H1 (cell line): Measurements from ENCODE around the gene BTNL3. TPM values are rescaled to one million over a fixed set of nuclear protein-coding genes. Genes with fewer than 3 reads are reported as not detected.

Experiments
- EP300 ChIP-seq, 2 experiments: IDR thresholded peaks; 1 replicate in 1 of 2; 2 replicates in 1 of 2; pipeline ENCODE4 v1.6.1; 2011 to 2012; ENCODE audit warnings: low read depth in 2 of 2, low read length in 2 of 2, mild to moderate bottlenecking in 2 of 2, borderline replicate concordance in 1 of 2, inconsistent platforms in 1 of 2, moderate library complexity in 1 of 2
- HDAC6 ChIP-seq: IDR thresholded peaks from one replicate; pipeline ENCODE4 v1.7.1; 2012; ENCODE audit warnings: low read depth, mild to moderate bottlenecking, inconsistent platforms, low read length, moderate library complexity
- JUN ChIP-seq: IDR thresholded peaks from 2 replicates; pipeline ENCODE4 v1.6.1; 2011; ENCODE audit warnings: low read depth, mild to moderate bottlenecking, improper control_type of control experiment, low read length
- KDM1A ChIP-seq: fragments of 200-600, 300-600 bp; sonication (generic); IDR thresholded peaks from 2 replicates; pipeline ENCODE4 v1.7.1; 2016; ENCODE audit warnings: mild to moderate bottlenecking, low read length, borderline replicate concordance
- KDM4A ChIP-seq: IDR thresholded peaks from one replicate; pipeline ENCODE4 v1.7.1; 2012; ENCODE audit warnings: low read depth, mild to moderate bottlenecking, moderate library complexity, low read length, inconsistent platforms; ENCODE audit not compliant: severe bottlenecking
- PHF8 ChIP-seq: fragments of 200-600 bp; sonication (generic); conservative IDR thresholded peaks from 2 replicates; pipeline ENCODE4 v1.7.1; 2012; ENCODE audit warnings: low read depth, mild to moderate bottlenecking, inconsistent platforms, low read length, moderate library complexity
- POLR2A ChIP-seq, 2 experiments: IDR thresholded peaks; 1 replicate in 1 of 2; 2 replicates in 1 of 2; pipeline ENCODE4 v1.6.1; 2011; ENCODE audit warnings: low read depth in 2 of 2, low read length in 2 of 2, mild to moderate bottlenecking in 2 of 2; ENCODE audit errors: control extremely low read depth in 1 of 2
- POLR2AphosphoS5 ChIP-seq: IDR thresholded peaks from 2 replicates; pipeline ENCODE4 v1.6.1; 2011; ENCODE audit warnings: low read depth, low read length
- RFX5 ChIP-seq: IDR thresholded peaks from 2 replicates; pipeline ENCODE4 v1.6.1; 2011; ENCODE audit warnings: low read depth, low read length, improper control_type of control experiment, borderline replicate concordance
- RXRA ChIP-seq: IDR thresholded peaks from 2 replicates; pipeline ENCODE4 v1.6.1; 2011; ENCODE audit warnings: low read depth, mild to moderate bottlenecking, low read length, moderate library complexity; ENCODE audit not compliant: insufficient read depth
- SP1 ChIP-seq: IDR thresholded peaks from 2 replicates; pipeline ENCODE4 v1.6.1; 2011; ENCODE audit warnings: low read depth, low read length
- TEAD4 ChIP-seq: IDR thresholded peaks from 2 replicates; pipeline ENCODE4 v1.6.1; 2012; ENCODE audit warnings: low read depth, low read length, inconsistent platforms, mixed read lengths
- polyA plus RNA-seq, 7 experiments: library from polyadenylated mRNA; depleted of rRNA in 3 of 7; stranded (reverse) in 5 of 7; unstranded in 2 of 7; fragments of >200 nt in 5 of 7; fragments of 200-250 nt in 2 of 7; gene quantifications; 1 replicate in 5 of 7; 2 replicates in 1 of 7; 4 replicates in 1 of 7; pipeline versions ENCODE4 v1.2.1 to v1.2.3, GENCODE V29; 2011 to 2013; ENCODE audit warnings: missing spikeins in 2 of 7, mixed read lengths in 2 of 7
- total RNA-seq: library from RNA; stranded (reverse); fragmentation: NEBNext Ultra II Directional; extraction: Animal tissue kit (Norgen Biotek cat#: 25700); gene quantifications from 2 replicates; pipeline ENCODE4 v1.2.1, GENCODE V29; 2021
- TF ChIP-seq, protein P1 (sequence below): fragments of 300-600 bp; sonication (generic); IDR thresholded peaks from 2 replicates; pipeline ENCODE4 v1.7.1; 2012; ENCODE audit warnings: low read length, moderate library complexity, mild to moderate bottlenecking, inconsistent platforms; ENCODE audit not compliant: insufficient replicate concordance

Gene BTNL3
- total and polyA plus RNA-seq, 2 of the 8 experiments (the other 6 are each of a cell fraction or from before 2014, with no cell fraction given) = not detected

DNA sequence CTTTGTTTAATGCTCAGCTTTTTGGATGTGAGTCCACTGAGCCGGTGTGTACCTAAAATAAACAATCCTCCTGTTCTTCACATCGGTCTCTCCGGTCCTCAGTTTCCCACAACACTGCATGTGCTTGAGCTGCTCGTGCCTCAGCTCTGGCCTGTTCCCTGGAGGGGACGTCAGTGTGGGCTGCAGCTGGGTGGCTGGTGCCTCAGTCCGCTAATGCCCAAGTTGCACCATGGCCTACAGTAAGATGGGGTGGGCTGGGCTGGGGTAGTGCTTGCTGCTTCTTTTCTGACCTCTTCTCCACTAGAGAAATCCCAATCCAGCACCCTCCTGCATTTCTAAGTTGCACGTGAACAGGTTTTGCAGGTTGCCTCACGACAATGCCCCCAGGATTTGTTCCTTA, 50.8 kb downstream of the BTNL3 start (continued):
- TF ChIP-seq, protein P1, sequence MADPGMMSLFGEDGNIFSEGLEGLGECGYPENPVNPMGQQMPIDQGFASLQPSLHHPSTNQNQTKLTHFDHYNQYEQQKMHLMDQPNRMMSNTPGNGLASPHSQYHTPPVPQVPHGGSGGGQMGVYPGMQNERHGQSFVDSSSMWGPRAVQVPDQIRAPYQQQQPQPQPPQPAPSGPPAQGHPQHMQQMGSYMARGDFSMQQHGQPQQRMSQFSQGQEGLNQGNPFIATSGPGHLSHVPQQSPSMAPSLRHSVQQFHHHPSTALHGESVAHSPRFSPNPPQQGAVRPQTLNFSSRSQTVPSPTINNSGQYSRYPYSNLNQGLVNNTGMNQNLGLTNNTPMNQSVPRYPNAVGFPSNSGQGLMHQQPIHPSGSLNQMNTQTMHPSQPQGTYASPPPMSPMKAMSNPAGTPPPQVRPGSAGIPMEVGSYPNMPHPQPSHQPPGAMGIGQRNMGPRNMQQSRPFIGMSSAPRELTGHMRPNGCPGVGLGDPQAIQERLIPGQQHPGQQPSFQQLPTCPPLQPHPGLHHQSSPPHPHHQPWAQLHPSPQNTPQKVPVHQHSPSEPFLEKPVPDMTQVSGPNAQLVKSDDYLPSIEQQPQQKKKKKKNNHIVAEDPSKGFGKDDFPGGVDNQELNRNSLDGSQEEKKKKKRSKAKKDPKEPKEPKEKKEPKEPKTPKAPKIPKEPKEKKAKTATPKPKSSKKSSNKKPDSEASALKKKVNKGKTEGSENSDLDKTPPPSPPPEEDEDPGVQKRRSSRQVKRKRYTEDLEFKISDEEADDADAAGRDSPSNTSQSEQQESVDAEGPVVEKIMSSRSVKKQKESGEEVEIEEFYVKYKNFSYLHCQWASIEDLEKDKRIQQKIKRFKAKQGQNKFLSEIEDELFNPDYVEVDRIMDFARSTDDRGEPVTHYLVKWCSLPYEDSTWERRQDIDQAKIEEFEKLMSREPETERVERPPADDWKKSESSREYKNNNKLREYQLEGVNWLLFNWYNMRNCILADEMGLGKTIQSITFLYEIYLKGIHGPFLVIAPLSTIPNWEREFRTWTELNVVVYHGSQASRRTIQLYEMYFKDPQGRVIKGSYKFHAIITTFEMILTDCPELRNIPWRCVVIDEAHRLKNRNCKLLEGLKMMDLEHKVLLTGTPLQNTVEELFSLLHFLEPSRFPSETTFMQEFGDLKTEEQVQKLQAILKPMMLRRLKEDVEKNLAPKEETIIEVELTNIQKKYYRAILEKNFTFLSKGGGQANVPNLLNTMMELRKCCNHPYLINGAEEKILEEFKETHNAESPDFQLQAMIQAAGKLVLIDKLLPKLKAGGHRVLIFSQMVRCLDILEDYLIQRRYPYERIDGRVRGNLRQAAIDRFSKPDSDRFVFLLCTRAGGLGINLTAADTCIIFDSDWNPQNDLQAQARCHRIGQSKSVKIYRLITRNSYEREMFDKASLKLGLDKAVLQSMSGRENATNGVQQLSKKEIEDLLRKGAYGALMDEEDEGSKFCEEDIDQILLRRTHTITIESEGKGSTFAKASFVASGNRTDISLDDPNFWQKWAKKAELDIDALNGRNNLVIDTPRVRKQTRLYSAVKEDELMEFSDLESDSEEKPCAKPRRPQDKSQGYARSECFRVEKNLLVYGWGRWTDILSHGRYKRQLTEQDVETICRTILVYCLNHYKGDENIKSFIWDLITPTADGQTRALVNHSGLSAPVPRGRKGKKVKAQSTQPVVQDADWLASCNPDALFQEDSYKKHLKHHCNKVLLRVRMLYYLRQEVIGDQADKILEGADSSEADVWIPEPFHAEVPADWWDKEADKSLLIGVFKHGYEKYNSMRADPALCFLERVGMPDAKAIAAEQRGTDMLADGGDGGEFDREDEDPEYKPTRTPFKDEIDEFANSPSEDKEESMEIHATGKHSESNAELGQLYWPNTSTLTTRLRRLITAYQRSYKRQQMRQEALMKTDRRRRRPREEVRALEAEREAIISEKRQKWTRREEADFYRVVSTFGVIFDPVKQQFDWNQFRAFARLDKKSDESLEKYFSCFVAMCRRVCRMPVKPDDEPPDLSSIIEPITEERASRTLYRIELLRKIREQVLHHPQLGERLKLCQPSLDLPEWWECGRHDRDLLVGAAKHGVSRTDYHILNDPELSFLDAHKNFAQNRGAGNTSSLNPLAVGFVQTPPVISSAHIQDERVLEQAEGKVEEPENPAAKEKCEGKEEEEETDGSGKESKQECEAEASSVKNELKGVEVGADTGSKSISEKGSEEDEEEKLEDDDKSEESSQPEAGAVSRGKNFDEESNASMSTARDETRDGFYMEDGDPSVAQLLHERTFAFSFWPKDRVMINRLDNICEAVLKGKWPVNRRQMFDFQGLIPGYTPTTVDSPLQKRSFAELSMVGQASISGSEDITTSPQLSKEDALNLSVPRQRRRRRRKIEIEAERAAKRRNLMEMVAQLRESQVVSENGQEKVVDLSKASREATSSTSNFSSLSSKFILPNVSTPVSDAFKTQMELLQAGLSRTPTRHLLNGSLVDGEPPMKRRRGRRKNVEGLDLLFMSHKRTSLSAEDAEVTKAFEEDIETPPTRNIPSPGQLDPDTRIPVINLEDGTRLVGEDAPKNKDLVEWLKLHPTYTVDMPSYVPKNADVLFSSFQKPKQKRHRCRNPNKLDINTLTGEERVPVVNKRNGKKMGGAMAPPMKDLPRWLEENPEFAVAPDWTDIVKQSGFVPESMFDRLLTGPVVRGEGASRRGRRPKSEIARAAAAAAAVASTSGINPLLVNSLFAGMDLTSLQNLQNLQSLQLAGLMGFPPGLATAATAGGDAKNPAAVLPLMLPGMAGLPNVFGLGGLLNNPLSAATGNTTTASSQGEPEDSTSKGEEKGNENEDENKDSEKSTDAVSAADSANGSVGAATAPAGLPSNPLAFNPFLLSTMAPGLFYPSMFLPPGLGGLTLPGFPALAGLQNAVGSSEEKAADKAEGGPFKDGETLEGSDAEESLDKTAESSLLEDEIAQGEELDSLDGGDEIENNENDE = no peak
- TF ChIP-seq RFX5 = no peak
- no peak for TF ChIP-seq HDAC6
- TF ChIP-seq JUN = no peak
- TF ChIP-seq POLR2AphosphoS5 = no peak
- no peak for TF ChIP-seq SP1
- TF ChIP-seq POLR2A (IDR thresholded peaks at IDR 0.05; ENCODE audit: control extremely low read depth in 1 of 2, low read depth in 2 of 2, low read length in 2 of 2) = no peak
- no peak for TF ChIP-seq PHF8
- TF ChIP-seq EP300 (IDR thresholded peaks at IDR 0.05; ENCODE audit: borderline replicate concordance in 1 of 2, low read depth in 2 of 2, low read length in 2 of 2) = no peak
- TF ChIP-seq KDM4A = no peak
- TF ChIP-seq TEAD4 = no peak
- no peak for TF ChIP-seq KDM1A
- TF ChIP-seq RXRA = no peak
